A673 (cell line): ENCODE measurements around the gene ENTR1. TPM values are rescaled to one million over a fixed set of nuclear protein-coding genes. Genes with fewer than 3 reads are reported as not detected.

ENCODE experiments used
- BruUV-seq: library from RNA; stranded (reverse); fragments of 400-500 nt; replicated peaks from 2 replicates; lab custom pipeline; 2021; lab: Mats Ljungman, UMichigan
- CTCF ChIA-PET: fragments of 300-600 bp; sonication (Branson Sonifier 250); formaldehyde crosslinking; loops from one replicate; lab custom pipeline; 2022; ENCODE audit warnings: antibody characterized with exemption; lab: Charles Lee
- POLR2A ChIA-PET: fragments of 300-600 bp; sonication (Branson Sonifier 250); formaldehyde crosslinking; loops from one replicate; lab custom pipeline; 2022; ENCODE audit warnings: antibody characterized with exemption; ENCODE audit not compliant: low non-redundant PET; lab: Charles Lee
- DNase-seq: peaks from one replicate; pipeline ENCODE4 v3.0.0-alpha.2; 2015; ENCODE audit warnings: low spot score
- H3K27ac ChIP-seq: fragments of 200-600 bp; sonication (generic); 2 replicates; pipeline ENCODE4 v1.5.1; 2016; ENCODE audit warnings: mixed run types, low read depth, mild to moderate bottlenecking, mixed read lengths, antibody characterized with exemption, low read length; ENCODE audit not compliant: poor library complexity, severe bottlenecking
- H3K27me3 ChIP-seq: fragments of 200-600 bp; sonication (generic); replicated peaks from 2 replicates; pipeline ENCODE4 v1.6.1; 2017; ENCODE audit warnings: mixed run types, low read depth, mild to moderate bottlenecking, mixed read lengths, antibody characterized with exemption, low read length; ENCODE audit not compliant: insufficient read depth, poor library complexity
- H3K36me3 ChIP-seq: fragments of 200-600 bp; sonication (generic); 2 replicates; pipeline ENCODE4 v1.6.1; 2016; ENCODE audit warnings: mixed run types, mild to moderate bottlenecking, mixed read lengths, antibody characterized with exemption, low read length; ENCODE audit not compliant: insufficient read depth, poor library complexity, severe bottlenecking
- H3K4me1 ChIP-seq: fragments of 200-600 bp; sonication (generic); 2 replicates; pipeline ENCODE4 v1.6.1; 2017; ENCODE audit warnings: mixed run types, mild to moderate bottlenecking, mixed read lengths, antibody characterized with exemption, low read length; ENCODE audit not compliant: insufficient read depth, poor library complexity, severe bottlenecking
- H3K4me3 ChIP-seq: fragments of 200-600 bp; sonication (generic); 2 replicates; pipeline ENCODE4 v1.5.1; 2016; ENCODE audit warnings: low read depth, mixed run types, mild to moderate bottlenecking, mixed read lengths, low read length; ENCODE audit not compliant: poor library complexity, severe bottlenecking
- H3K9me3 ChIP-seq: fragments of 200-600 bp; sonication (generic); 2 replicates; pipeline ENCODE4 v1.6.1; 2016; ENCODE audit warnings: mixed run types, low read depth, mild to moderate bottlenecking, mixed read lengths, antibody characterized with exemption, low read length; ENCODE audit not compliant: poor library complexity, severe bottlenecking
- EZH2 ChIP-seq: fragments of 200-600 bp; sonication (generic); IDR thresholded peaks from 2 replicates; pipeline ENCODE4 v1.6.1; 2017; ENCODE audit warnings: borderline replicate concordance, low read depth, mild to moderate bottlenecking, mixed read lengths, antibody characterized with exemption, low read length; ENCODE audit not compliant: poor library complexity, severe bottlenecking
- intact Hi-C: fragments of 100-400 bp; cut with micrococcal nuclease; formaldehyde crosslinking; loops from one replicate; pipeline ENCODE4 v1.10.0; 2022; ENCODE audit not compliant: unreplicated experiment
- total RNA-seq: library from RNA; stranded (reverse); gene quantifications from 2 replicates; pipeline ENCODE4 v1.2.3, GENCODE V29; 2021
- TF ChIP-seq, protein P1 (sequence below): fragments of 300-800, 200-600 bp; sonication (generic); conservative IDR thresholded peaks from 2 replicates; pipeline ENCODE4 v1.5.1; 2017; ENCODE audit warnings: low read depth, mild to moderate bottlenecking, antibody characterized with exemption, low read length, moderate library complexity, mixed read lengths

The ENTR1 gene
- total RNA-seq, 1 experiment from 2014 or later: 146 TPM

- DNase-seq: no peak
- BruUV-seq: no TSS peak
- H3K4me3 ChIP-seq: no peak overlapping the region
- H3K9me3 ChIP-seq: no peaks in the 10 kb centered on the region
- H3K27ac ChIP-seq: no peak overlapping the region
- intact Hi-C loops: no loop called here
- ChIA-PET POLR2A (no interaction called here), CTCF (no interaction called here)
- no peaks in the 10 kb centered on the region for H3K27me3 ChIP-seq
- TF ChIP-seq, protein P1, sequence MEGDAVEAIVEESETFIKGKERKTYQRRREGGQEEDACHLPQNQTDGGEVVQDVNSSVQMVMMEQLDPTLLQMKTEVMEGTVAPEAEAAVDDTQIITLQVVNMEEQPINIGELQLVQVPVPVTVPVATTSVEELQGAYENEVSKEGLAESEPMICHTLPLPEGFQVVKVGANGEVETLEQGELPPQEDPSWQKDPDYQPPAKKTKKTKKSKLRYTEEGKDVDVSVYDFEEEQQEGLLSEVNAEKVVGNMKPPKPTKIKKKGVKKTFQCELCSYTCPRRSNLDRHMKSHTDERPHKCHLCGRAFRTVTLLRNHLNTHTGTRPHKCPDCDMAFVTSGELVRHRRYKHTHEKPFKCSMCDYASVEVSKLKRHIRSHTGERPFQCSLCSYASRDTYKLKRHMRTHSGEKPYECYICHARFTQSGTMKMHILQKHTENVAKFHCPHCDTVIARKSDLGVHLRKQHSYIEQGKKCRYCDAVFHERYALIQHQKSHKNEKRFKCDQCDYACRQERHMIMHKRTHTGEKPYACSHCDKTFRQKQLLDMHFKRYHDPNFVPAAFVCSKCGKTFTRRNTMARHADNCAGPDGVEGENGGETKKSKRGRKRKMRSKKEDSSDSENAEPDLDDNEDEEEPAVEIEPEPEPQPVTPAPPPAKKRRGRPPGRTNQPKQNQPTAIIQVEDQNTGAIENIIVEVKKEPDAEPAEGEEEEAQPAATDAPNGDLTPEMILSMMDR: no peak
- no peak for TF ChIP-seq EZH2
- H3K36me3 ChIP-seq: no peaks in the 10 kb centered on the region
- no peaks in the 10 kb centered on the region for H3K4me1 ChIP-seq
These were observed 52.4 kb downstream of the ENTR1 start for GRCh38 chr9:136358016-136358415.

DNA sequence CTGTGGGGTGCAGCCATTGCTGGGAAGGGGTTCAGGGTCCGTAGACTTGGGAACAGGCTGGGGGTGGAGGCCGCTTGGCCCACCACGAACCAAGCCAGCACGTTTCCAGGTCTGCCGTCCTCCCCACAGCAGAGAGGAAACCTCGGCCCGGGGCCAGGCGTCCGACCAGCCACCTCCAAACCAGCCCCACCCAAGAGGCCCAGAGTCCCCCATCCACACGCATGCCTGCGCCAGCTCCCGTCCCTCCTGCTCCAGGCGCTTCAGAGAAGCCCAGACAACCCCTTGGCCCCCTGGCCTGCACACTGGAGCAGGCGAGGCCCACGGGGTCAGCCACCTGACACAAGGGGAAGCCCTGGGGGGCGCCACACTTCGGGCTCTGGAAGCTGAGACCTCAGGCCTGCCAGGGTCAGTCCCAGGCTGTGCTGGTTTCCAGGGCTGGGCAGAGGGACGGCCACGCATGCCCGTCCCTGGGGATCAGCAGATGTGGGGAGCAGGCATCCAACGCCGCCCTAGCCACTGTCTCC, 53.1 kb downstream of the ENTR1 start:
- ChIA-PET POLR2A (no interaction called here), CTCF (no interaction called here)
- no TSS peak for BruUV-seq
- Histone ChIP-seq H3K27me3 (no peaks in the 10 kb centered on the region), H3K9me3 (no peaks in the 10 kb centered on the region), H3K27ac (no peak overlapping the region), H3K4me3 (no peak overlapping the region), H3K36me3 (no peaks in the 10 kb centered on the region), H3K4me1 (no peaks in the 10 kb centered on the region)
- TF ChIP-seq EZH2: no peak
- TF ChIP-seq, protein P1: no peak
- no peak for DNase-seq
- intact Hi-C loops: no loop called here

GRCh38 chr9:136355616-136356557, 54.5 kb downstream of the ENTR1 start:
- ChIA-PET CTCF (no interaction called here), POLR2A (no interaction called here)
- DNase-seq: no peak
- no peaks in the 10 kb centered on the region for H3K9me3 ChIP-seq
- no peaks in the 10 kb centered on the region for H3K4me1 ChIP-seq
- no peak overlapping the region for H3K4me3 ChIP-seq
- H3K27me3 ChIP-seq: no peaks in the 10 kb centered on the region
- BruUV-seq: no TSS peak
- intact Hi-C loops: no loop called here
- no peaks in the 10 kb centered on the region for H3K36me3 ChIP-seq
- TF ChIP-seq EZH2: no peak
- TF ChIP-seq, protein P1: no peak
- H3K27ac ChIP-seq: no peak overlapping the region
